ENCODE data around the gene EIF2B4. TPM values are rescaled to one million over a fixed set of nuclear protein-coding genes. Genes with fewer than 3 reads are reported as not detected.

EIF2B4 gene
- total and polyA plus RNA-seq, 2 of the 8 experiments (the other 6 are each of a cell fraction or from before 2014, with no cell fraction given): 60.0 to 63.2 TPM

GRCh38 chr2:27335311-27335710, 34.8 kb downstream of the EIF2B4 start:
- POLR2A ChIA-PET (ENCODE audit: partially characterized antibody): interaction anchor here (1.0 to 1.5 kb wide), 4 partner anchors 9 to 13 kb away, joined by 3 to 11 read pairs (median 4); partner anchors contain the start of gene MPV17
- no peaks in the 10 kb centered on the region for H3K27me3 ChIP-seq (replicated peaks in 1 of 4; ENCODE audit: control insufficient read depth in 3 of 4, extremely low read depth in 1 of 4, insufficient read depth in 3 of 4, low read length in 3 of 4)
- H3K36me3 ChIP-seq (ENCODE audit: control insufficient read depth in 2 of 4, insufficient read depth in 4 of 4, low read length in 3 of 4): peaks cover 30 to 77% (median 62%) of the 10 kb centered on the region in 4 experiments; a peak in 7 of 8 replicates
- no peak overlapping the region for H2AK5ac ChIP-seq (ENCODE audit: low read depth, low read length)
- H3K14ac ChIP-seq (ENCODE audit: insufficient read length): no peak overlapping the region
- no peak overlapping the region for H4K8ac ChIP-seq (ENCODE audit: extremely low read depth, insufficient read depth, low read length)
- CTCF ChIA-PET (ENCODE audit: partially characterized antibody): interaction anchor here (0.9 to 2.5 kb wide), 2 partner anchors 16 to 56 kb away, joined by 5 to 8 read pairs; no protein-coding TSS in a partner anchor
- WGBS, 2 experiments (ENCODE audit: extremely low coverage in 1 of 2, insufficient coverage in 1 of 2, insufficient read length in 1 of 2, insufficient replicate concordance in 2 of 2, low coverage in 1 of 2, low lambda C conversion rate in 2 of 2, missing lambda C conversion rate in 1 of 2): 97% methylated on average over 3 of the region's 3 CpGs; no CpG with 5 or more reads in 1 of the 2 experiments
- H3K79me1 ChIP-seq (ENCODE audit: low read depth, low read length): no peaks in the 10 kb centered on the region
- H3K79me2 ChIP-seq (ENCODE audit: control insufficient read depth in 1 of 2, insufficient read depth in 2 of 2, low read length in 2 of 2): no peaks in the 10 kb centered on the region
- FAIRE-seq (no peak), DNase-seq (ENCODE audit: low read depth in 1 of 2, low spot score in 2 of 2) (no peak)
- no peak overlapping the region for H3K18ac ChIP-seq (ENCODE audit: extremely low read depth, low read length)
- no peak overlapping the region for H2BK15ac ChIP-seq (ENCODE audit: low read length)
- peaks cover 0 to 2% of the 10 kb centered on the region in 2 experiments for H4K20me1 ChIP-seq (replicated peaks in 1 of 2; ENCODE audit: control insufficient read depth in 1 of 2, insufficient read depth in 2 of 2, low read length in 2 of 2)
- H3K9ac ChIP-seq (replicated peaks in 1 of 4; ENCODE audit: extremely low read depth in 1 of 4, low read depth in 3 of 4, low read length in 3 of 4): no peak overlapping the region
- no peaks in the 10 kb centered on the region for H3K4me1 ChIP-seq (replicated peaks in 1 of 4; ENCODE audit: control insufficient read depth in 3 of 4, insufficient read depth in 4 of 4, low read length in 3 of 4)
- H2BK12ac ChIP-seq (ENCODE audit: low read depth, low read length): no peak overlapping the region
- no peak overlapping the region for H4K91ac ChIP-seq (replicated peaks; ENCODE audit: insufficient read length, low read length)
- no peak overlapping the region for H2AFZ ChIP-seq (ENCODE audit: low read length)
- H3K9me3 ChIP-seq (ENCODE audit: insufficient read depth in 2 of 2, low read depth in 1 of 2, low read length in 1 of 2): no peaks in the 10 kb centered on the region
- H2BK5ac ChIP-seq (ENCODE audit: low read depth, low read length): no peak overlapping the region
- H4K5ac ChIP-seq (ENCODE audit: insufficient read length, low read depth, low read length): no peak overlapping the region
- H3K4me2 ChIP-seq (ENCODE audit: insufficient read depth in 1 of 2, low read depth in 2 of 2, low read length in 2 of 2): no peak overlapping the region
- no peak overlapping the region for H2BK120ac ChIP-seq (replicated peaks; ENCODE audit: low read depth, low read length)
- no peak overlapping the region for H3K4me3 ChIP-seq (ENCODE audit: extremely low read depth in 1 of 4, insufficient read depth in 2 of 4, low read depth in 3 of 4, low read length in 4 of 4)
- no peaks in the 10 kb centered on the region for H3K23me2 ChIP-seq (ENCODE audit: low read depth, low read length)
- H3K56ac ChIP-seq (replicated peaks; ENCODE audit: insufficient read length, low read depth, low read length): no peak overlapping the region
- H2BK20ac ChIP-seq (ENCODE audit: low read length): no peak overlapping the region
- no peak overlapping the region for H3K23ac ChIP-seq (ENCODE audit: insufficient read length)
- H3K4ac ChIP-seq (replicated peaks; ENCODE audit: insufficient read length, low read depth, low read length): no peak overlapping the region
- H3K27ac ChIP-seq (ENCODE audit: low read depth, low read length): no peak overlapping the region
- TF ChIP-seq RFX5 (IDR thresholded peaks at IDR 0.05; ENCODE audit: borderline replicate concordance, low read depth, low read length): no peak
